SK-N-MC (cell line): Measurements from ENCODE around the gene VSIG2.

ENCODE experiments used
- EZH2 ChIP-seq: fragments of 200-600 bp; sonication (generic); IDR thresholded peaks from one replicate; pipeline ENCODE4 v1.6.1; 2017; ENCODE audit warnings: antibody characterized with exemption
- FOXP2 ChIP-seq: optimal IDR thresholded peaks from 2 replicates; pipeline ENCODE3; 2011; ENCODE audit warnings: mild to moderate bottlenecking, moderate library complexity; ENCODE audit not compliant: insufficient read depth; ENCODE audit errors: extremely low read length, control extremely low read depth
- POLR2AphosphoS5 ChIP-seq: IDR thresholded peaks from 2 replicates; pipeline ENCODE4 v1.6.1; 2012; ENCODE audit warnings: mild to moderate bottlenecking, low read depth, low read length, borderline replicate concordance

DNA sequence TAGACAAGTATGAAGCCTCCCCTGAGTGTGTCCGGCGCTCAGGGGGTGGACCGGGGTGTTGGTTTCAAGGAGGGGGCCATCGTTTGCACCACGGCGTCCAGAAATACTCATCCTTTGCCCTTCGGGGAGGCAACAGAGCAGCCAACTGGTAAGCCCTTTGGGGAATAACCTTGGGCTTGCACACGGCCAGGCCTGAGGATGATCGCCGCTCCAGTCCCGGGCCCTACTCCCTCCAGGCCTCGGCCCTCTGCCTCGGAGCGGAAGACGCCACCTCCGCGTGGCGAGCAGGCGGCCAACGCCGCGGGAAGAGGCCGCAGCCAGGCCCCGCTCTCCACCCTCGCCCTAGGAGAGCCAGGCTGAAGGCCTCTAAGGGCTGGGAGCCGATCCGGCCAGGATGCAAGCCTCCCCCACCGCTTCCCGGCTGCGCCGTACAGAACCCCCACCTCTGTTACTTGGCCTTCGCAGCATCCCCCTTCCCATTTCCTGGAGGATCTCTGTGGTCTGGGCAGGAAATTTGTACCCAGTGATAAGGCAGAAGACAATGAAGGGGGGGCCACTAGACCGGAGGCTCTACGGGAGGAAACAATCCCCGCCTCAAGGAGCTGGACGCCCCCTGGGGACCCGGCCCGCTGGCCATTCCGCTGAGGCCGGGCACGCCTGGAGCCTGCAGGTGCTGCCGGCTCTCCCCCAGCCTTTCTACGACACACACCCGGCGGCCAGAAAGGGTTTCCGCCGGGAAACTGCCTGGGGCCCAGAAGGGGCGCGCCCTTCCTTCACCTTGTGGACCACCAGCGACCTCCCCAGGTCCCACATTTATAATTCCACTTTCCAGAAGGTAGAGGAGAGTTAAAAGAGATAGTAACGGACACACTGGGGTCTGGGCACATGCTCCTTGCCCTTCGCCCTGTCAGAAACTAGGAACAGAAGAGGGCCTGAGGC is 7.5 kb upstream of the VSIG2 start:
- TF ChIP-seq EZH2 (no peak), POLR2AphosphoS5 (no peak), FOXP2 (no peak)
